Colon (tissue), 2 donors: ENCODE measurements around the gene SPIN2A.
"Not testable (repeated sequence)": the region's sequence is repeated elsewhere in the genome, so short reads cannot be mapped to it uniquely, and the experiment has no call there.

Source experiments
- FAIRE-seq: peaks from 2 replicates; lab custom pipeline; 2012; peaks lifted over from hg19 to GRCh38; lab: Jason Lieb, UNC
- donor health status: control.
- donor health status: control.

SPIN2A gene

GRCh38 chrX:57102918-57103317, 34.3 kb downstream of the SPIN2A start:
- FAIRE-seq, result not testable (repeated sequence)
